Muscle of leg (tissue), 9 donors: ENCODE data around the gene ATP7A. TPM values are rescaled to one million over a fixed set of nuclear protein-coding genes. Genes with fewer than 3 reads are reported as not detected.

ENCODE experiments used
- polyA plus RNA-seq, 8 donors: library from polyadenylated mRNA; unstranded; fragments of 120-200 nt; gene quantifications; one replicate each; pipeline versions ENCODE4 v1.2.1 to v1.2.3, GENCODE V29; 2013; ENCODE audit warnings: inconsistent platforms in 1 of 8, low replicate concordance in 1 of 8; ENCODE audit not compliant: insufficient read length in 8 of 8, insufficient read depth in 1 of 8
- total RNA-seq: library from RNA; stranded (reverse); fragments of 120-200 nt; gene quantifications from one replicate; pipeline ENCODE4 v1.2.4, GENCODE V29; 2013

Gene ATP7A
- total and polyA plus RNA-seq, 9 donors, result 5.6 to 12.9 (median 8.7) TPM

Other genes starting within 250 kb of the ATP7A start
- gene ATRX, start 124.5 kb upstream of the ATP7A start, total RNA-seq, result 59.8 TPM
- 10 to 100 TPM; 28.4 to 60.7 (median 50.1) TPM for gene ATRX, start 124.5 kb upstream of the ATP7A start, polyA plus RNA-seq
- gene MAGT1, start 15.3 kb upstream of the ATP7A start, total RNA-seq, result 47.8 TPM
- gene MAGT1, start 15.3 kb upstream of the ATP7A start, polyA plus RNA-seq, result 10 to 100 TPM; 36.1 to 54.4 (median 42.1) TPM
- 505 TPM for gene COX7B, start 11.2 kb upstream of the ATP7A start, total RNA-seq
- gene COX7B, start 11.2 kb upstream of the ATP7A start, polyA plus RNA-seq, result 100 to 1,000 TPM; 220 to 347 (median 264) TPM
- gene PGAM4, start 58.9 kb downstream of the ATP7A start, total RNA-seq, result 0.13 TPM
- gene PGAM4, start 58.9 kb downstream of the ATP7A start, polyA plus RNA-seq, result under 1 TPM in 2 of 8 donors, not detected in 6; 0.26 to 0.48 TPM
- 192 TPM for gene PGK1, start 193.6 kb downstream of the ATP7A start, total RNA-seq
- gene PGK1, start 193.6 kb downstream of the ATP7A start, polyA plus RNA-seq, result 100 to 1,000 TPM; 210 to 300 (median 246) TPM
- gene TAF9B, start 229.0 kb downstream of the ATP7A start, total RNA-seq, result 21.6 TPM
- 10 to 100 TPM; 24.5 to 31.0 (median 28.2) TPM for gene TAF9B, start 229.0 kb downstream of the ATP7A start, polyA plus RNA-seq